ENCODE data around the gene PTX4. TPM values are rescaled to one million over a fixed set of nuclear protein-coding genes. Genes with fewer than 3 reads are reported as not detected.

Gene PTX4
- polyA plus RNA-seq, 1 donor (not counting 4 experiments of a cell fraction or from before 2014, with no cell fraction given), result not detected

DNA sequence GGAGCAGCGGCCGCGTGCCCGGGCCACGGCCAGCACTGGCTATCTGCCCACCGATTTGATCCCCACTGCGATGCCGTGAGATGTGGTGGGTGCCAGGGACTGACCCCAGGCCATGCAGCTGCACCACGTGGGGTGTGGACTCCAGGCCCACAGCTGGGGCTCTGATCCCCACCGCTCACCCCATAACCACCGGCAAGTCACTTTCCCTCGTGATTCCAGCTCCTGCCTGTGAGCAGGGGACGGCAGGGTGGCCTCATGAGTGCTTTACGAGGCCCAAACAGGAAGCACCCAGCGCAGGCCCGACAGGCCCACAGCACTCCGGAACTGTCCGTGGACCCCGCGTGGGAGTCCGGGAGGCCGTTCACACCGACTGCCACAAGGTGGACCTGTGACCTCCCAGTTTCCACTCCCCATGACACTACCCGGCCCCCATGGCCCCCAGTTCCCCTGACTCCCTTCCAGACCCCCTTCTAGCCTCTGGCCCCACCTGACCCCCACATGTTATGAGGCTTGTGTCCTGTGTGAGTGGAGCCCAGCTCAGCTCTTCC lies 616 bp downstream of the PTX4 start:
- no peak overlapping the region for H3K9ac ChIP-seq (ENCODE audit: control insufficient read depth, extremely low read depth, insufficient read depth, low read length)
- no peak overlapping the region for H3K27ac ChIP-seq (ENCODE audit: control insufficient read depth, insufficient read depth, low read length)
- dilution Hi-C loops (cut with MboI; ENCODE audit: extremely low pct_ligation_motif_present, low sequenced_read_pairs), result no loop called here

GRCh38 chr16:1487395-1488053 lies 1.2 kb downstream of the PTX4 start:
- no peak for DNase-seq (ENCODE audit: low read depth, low spot score)
- FAIRE-seq, result no peak
- no peaks in the 10 kb centered on the region for H3K36me3 ChIP-seq (ENCODE audit: control insufficient read depth in 2 of 2, extremely low read depth in 1 of 2, insufficient read depth in 2 of 2, low read length in 2 of 2)
- no peaks in the 10 kb centered on the region for H3K79me2 ChIP-seq (ENCODE audit: control insufficient read depth, insufficient read depth, low read length)
- H3K4me2 ChIP-seq (ENCODE audit: control insufficient read depth, extremely low read depth, insufficient read depth, low read depth, low read length), result no peak overlapping the region
- H3K9me3 ChIP-seq (ENCODE audit: control insufficient read depth, low read depth, low read length), result no peaks in the 10 kb centered on the region
- no peaks in the 10 kb centered on the region for H3K9me1 ChIP-seq (ENCODE audit: control insufficient read depth, extremely low read depth, insufficient read depth, low read length)
- H3K27me3 ChIP-seq (ENCODE audit: control insufficient read depth, extremely low read depth, insufficient read depth, low read length), result no peaks in the 10 kb centered on the region
- dilution Hi-C loops (cut with MboI; ENCODE audit: extremely low pct_ligation_motif_present, low sequenced_read_pairs), result no loop called here
- no peak overlapping the region for H3K4me3 ChIP-seq (ENCODE audit: control insufficient read depth in 2 of 3, extremely low read depth in 1 of 3, insufficient read depth in 2 of 3, low read depth in 1 of 3, low read length in 3 of 3)
- peaks cover 8% of the 10 kb centered on the region for H3K4me1 ChIP-seq (ENCODE audit: control insufficient read depth, extremely low read depth, insufficient read depth, low read length)
- H3K9ac ChIP-seq (ENCODE audit: control insufficient read depth, extremely low read depth, insufficient read depth, low read length), result no peak overlapping the region
- no peak for TF ChIP-seq EZH2 (IDR thresholded peaks at IDR 0.05; ENCODE audit: low read length)
- TF ChIP-seq, protein P1, sequence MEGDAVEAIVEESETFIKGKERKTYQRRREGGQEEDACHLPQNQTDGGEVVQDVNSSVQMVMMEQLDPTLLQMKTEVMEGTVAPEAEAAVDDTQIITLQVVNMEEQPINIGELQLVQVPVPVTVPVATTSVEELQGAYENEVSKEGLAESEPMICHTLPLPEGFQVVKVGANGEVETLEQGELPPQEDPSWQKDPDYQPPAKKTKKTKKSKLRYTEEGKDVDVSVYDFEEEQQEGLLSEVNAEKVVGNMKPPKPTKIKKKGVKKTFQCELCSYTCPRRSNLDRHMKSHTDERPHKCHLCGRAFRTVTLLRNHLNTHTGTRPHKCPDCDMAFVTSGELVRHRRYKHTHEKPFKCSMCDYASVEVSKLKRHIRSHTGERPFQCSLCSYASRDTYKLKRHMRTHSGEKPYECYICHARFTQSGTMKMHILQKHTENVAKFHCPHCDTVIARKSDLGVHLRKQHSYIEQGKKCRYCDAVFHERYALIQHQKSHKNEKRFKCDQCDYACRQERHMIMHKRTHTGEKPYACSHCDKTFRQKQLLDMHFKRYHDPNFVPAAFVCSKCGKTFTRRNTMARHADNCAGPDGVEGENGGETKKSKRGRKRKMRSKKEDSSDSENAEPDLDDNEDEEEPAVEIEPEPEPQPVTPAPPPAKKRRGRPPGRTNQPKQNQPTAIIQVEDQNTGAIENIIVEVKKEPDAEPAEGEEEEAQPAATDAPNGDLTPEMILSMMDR (optimal IDR thresholded peaks at IDR 0.05 in 1 of 3, IDR thresholded peaks at IDR 0.05 in 1 of 3, conservative IDR thresholded peaks at IDR 0.05 in 1 of 3; ENCODE audit: extremely low read depth in 1 of 3, insufficient read depth in 2 of 3, low read length in 3 of 3), result no peak
- H2AFZ ChIP-seq (ENCODE audit: control insufficient read depth, low read length), result no peak overlapping the region
- no peaks in the 10 kb centered on the region for H4K20me1 ChIP-seq (ENCODE audit: control insufficient read depth, extremely low read depth, insufficient read depth, low read length)
- no peak overlapping the region for H3K27ac ChIP-seq (ENCODE audit: control insufficient read depth, insufficient read depth, low read length)

More for the DNA sequence above, 616 bp downstream of the PTX4 start:
- TF ChIP-seq, protein P1 (optimal IDR thresholded peaks at IDR 0.05 in 1 of 3, IDR thresholded peaks at IDR 0.05 in 1 of 3, conservative IDR thresholded peaks at IDR 0.05 in 1 of 3; ENCODE audit: extremely low read depth in 1 of 3, insufficient read depth in 2 of 3, low read length in 3 of 3), result no peak
- no peak for TF ChIP-seq EZH2 (IDR thresholded peaks at IDR 0.05; ENCODE audit: low read length)
- Histone ChIP-seq H4K20me1 (ENCODE audit: control insufficient read depth, extremely low read depth, insufficient read depth, low read length) (no peaks in the 10 kb centered on the region), H3K9me3 (ENCODE audit: control insufficient read depth, low read depth, low read length) (no peaks in the 10 kb centered on the region), H3K4me3 (ENCODE audit: control insufficient read depth in 2 of 3, extremely low read depth in 1 of 3, insufficient read depth in 2 of 3, low read depth in 1 of 3, low read length in 3 of 3) (no peak overlapping the region), H3K79me2 (ENCODE audit: control insufficient read depth, insufficient read depth, low read length) (no peaks in the 10 kb centered on the region), H3K27me3 (ENCODE audit: control insufficient read depth, extremely low read depth, insufficient read depth, low read length) (no peaks in the 10 kb centered on the region), H3K36me3 (ENCODE audit: control insufficient read depth in 2 of 2, extremely low read depth in 1 of 2, insufficient read depth in 2 of 2, low read length in 2 of 2) (no peaks in the 10 kb centered on the region), H2AFZ (ENCODE audit: control insufficient read depth, low read length) (no peak overlapping the region), H3K9me1 (ENCODE audit: control insufficient read depth, extremely low read depth, insufficient read depth, low read length) (no peaks in the 10 kb centered on the region), H3K4me1 (ENCODE audit: control insufficient read depth, extremely low read depth, insufficient read depth, low read length) (peaks cover 12% of the 10 kb centered on the region), H3K4me2 (ENCODE audit: control insufficient read depth, extremely low read depth, insufficient read depth, low read depth, low read length) (no peak overlapping the region)
- DNase-seq (ENCODE audit: low read depth, low spot score) (no peak), FAIRE-seq (no peak)

Measured in keratinocyte (primary cell).